ENCODE results near the gene MAX.
A peak's percentile ranks its signal among the peaks of the same experiment; 100 is the strongest.

The MAX gene, protein sequence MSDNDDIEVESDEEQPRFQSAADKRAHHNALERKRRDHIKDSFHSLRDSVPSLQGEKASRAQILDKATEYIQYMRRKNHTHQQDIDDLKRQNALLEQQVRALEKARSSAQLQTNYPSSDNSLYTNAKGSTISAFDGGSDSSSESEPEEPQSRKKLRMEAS

DNA sequence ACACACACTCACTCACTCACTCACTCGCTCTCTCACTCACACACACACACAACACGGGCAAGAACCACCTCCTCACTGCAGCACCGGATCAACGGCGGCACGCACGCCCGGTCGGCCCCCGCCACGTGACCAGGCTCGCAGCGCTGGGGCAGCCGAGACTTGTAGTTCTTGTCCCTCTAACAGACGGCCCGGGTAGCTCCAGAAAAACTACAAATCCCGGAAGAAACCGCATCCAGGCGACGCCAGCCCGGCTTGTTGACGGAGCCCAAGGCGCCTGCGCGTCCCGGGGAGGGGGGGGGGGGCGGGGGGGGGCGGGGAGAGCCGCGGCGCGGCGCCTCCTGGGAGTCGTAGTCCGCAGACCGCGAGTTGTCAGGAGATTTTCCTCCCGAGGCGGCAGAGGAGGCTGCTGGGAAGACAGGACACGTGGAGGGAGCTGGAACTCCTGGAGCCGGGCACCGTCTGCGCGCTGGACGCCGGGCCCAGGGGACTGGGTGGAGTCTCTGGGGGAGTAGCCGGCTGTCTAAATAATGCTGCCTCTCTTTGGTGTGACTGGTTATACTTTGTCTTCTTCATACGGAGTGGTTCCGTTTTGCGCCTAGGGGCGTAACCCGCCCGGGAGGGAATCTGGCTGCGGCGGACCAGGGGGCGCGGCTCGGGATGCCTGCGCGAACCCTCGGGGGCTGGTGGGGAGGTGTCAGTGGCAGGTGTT, at the start of gene MAX:
MAX (minus strand) TSS at position 77 of the 709 bp plus-strand sequence. CDS start 178 bp downstream, outside the sequence.
- DNase-seq (ENCODE audit: low read depth), result peak; percentile 97

DNA sequence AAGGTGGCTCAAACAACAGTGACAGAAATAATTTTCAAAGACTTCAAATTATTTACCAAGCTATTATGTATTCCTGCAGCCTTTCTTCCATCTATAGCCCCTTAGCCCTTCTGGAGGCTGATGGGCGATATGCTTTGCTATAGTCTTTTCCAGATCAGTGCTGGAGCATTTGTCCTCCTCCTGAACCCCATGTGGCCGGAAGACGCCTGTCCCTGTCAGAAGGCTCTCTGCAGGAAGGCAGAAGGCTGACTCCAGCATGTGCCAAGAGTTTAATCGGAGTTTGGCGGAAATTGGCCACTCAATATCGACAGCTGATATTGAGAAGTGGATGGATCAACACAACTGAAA, 49.3 kb upstream of the MAX start:
- no peak for DNase-seq (ENCODE audit: low read depth)

GRCh38 chr14:65150898-65151608, 48.7 kb upstream of the MAX start:
- DNase-seq (ENCODE audit: low read depth), result no peak

DNA sequence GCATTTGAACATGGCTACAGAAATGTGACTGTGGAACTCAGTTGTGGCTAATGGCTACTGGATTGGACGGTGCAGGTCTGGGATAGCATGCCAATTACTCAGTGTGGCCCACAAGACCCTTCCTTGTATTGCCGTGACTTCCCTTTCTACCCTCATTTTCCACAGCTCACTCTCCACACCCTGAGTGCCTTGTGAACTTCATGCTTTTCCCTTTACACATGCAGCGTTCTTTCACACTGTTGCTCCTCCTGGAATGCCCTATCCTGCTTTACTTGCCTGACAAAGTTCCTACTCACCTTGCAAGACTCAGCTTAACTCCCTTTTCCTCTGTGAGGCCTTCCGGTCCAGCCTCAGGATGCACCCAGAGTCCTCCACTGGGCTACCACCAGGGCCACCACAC, 46.8 kb upstream of the MAX start:
- no peak for DNase-seq (ENCODE audit: low read depth)

- no peak for DNase-seq (ENCODE audit: low read depth)
Measured at GRCh38 chr14:65144170-65144569, 41.9 kb upstream of the MAX start.

GRCh38 chr14:65142914-65143625, 40.8 kb upstream of the MAX start:
- no peak for DNase-seq (ENCODE audit: low read depth)

- DNase-seq (ENCODE audit: low read depth), result no peak
Measured at GRCh38 chr14:65142429-65142828, 40.1 kb upstream of the MAX start.

DNA sequence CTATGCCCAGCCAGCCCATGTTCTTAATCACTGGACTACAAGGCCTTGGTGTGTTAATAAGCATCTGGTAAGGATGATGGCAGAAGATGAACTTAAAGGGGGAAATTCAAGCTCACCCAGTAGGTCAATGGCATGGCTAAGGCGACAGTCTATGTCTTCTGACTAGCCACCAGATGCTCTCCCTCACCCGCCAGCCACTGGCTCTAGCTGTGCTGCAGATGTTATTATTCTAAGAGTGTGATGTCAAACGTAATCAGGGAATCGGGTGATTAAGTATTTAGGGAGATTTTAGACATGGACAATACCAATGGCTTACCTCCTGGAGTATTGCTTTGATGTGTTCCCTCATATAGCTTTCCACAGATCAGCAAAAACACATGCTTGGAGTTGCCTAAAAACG, 39.2 kb upstream of the MAX start:
- DNase-seq (ENCODE audit: low read depth), result no peak

DNA sequence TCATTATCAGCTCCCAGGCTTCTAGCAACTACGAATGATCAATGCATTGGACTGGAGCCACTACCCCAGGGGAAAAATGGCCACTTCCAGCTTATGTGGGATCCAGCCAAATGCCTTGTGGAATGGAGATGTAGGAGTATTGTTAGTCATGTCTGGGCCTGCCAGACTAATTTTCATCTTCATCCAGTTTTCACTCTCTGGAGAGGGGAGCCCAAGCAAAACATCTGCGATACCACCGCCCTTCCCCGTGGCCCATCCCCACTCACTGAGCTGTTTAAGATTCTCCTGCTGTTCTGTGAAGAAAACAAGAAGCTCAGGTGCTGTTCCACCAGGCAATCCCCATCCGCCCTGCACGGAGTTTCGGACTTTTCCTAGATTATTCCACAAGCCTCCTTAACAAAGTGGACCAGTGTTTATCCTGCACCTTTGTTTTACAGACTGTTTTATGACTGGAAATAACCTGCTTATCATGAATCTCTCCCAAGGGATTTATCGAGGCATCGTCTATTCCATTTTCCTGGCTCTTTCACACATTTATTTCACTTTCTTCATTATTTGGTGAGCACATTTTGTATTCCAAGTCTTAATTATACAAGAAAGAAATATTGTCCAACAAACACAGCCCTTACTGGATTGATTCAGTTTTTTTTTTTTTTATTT, 35.5 kb upstream of the MAX start:
- peak; percentile 21 for DNase-seq (ENCODE audit: low read depth)

GRCh38 chr14:65134651-65135579, 32.6 kb upstream of the MAX start:
- DNase-seq (ENCODE audit: low read depth), result no peak

DNA sequence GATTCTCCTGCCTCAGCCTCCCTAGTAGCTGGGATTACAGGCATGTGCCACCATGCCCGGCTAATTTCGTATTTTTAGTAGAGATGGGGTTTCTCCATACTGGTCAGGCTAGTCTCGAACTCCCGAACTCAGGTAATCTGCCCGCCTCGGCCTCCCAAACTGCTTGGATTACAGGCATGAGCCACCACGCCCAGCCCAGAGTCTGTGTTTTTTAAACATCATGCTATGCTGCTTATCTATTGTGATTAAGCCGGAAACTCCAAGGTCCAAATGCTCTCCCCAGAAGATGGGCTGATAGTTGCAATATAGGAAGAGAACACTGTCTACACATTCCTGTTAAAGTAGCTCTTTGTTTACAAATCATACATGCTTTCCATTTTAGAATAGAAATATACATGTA, 30.5 kb upstream of the MAX start:
- DNase-seq (ENCODE audit: low read depth), result no peak

DNA sequence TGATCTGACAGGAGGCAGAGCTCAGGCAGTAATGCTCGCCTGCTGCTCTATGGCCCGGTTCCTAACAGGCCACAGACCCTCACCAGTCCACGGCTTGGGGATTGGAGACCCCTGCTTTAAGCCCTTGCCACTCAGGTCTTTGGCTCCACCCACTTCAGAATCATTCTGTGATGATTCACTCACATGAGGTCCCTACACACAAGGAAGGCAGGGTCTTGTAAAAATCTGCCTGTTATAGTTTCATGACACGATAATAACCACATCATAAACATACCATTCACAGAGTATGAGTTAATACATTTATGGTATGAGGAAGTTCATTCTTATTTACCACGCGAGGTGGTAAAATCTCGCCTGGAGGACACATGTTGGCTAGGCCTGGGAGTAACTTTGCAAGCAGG, 29.0 kb upstream of the MAX start:
- no peak for DNase-seq (ENCODE audit: low read depth)

- DNase-seq (ENCODE audit: low read depth), result no peak
Measured at GRCh38 chr14:65128096-65128495, 25.8 kb upstream of the MAX start.

DNA sequence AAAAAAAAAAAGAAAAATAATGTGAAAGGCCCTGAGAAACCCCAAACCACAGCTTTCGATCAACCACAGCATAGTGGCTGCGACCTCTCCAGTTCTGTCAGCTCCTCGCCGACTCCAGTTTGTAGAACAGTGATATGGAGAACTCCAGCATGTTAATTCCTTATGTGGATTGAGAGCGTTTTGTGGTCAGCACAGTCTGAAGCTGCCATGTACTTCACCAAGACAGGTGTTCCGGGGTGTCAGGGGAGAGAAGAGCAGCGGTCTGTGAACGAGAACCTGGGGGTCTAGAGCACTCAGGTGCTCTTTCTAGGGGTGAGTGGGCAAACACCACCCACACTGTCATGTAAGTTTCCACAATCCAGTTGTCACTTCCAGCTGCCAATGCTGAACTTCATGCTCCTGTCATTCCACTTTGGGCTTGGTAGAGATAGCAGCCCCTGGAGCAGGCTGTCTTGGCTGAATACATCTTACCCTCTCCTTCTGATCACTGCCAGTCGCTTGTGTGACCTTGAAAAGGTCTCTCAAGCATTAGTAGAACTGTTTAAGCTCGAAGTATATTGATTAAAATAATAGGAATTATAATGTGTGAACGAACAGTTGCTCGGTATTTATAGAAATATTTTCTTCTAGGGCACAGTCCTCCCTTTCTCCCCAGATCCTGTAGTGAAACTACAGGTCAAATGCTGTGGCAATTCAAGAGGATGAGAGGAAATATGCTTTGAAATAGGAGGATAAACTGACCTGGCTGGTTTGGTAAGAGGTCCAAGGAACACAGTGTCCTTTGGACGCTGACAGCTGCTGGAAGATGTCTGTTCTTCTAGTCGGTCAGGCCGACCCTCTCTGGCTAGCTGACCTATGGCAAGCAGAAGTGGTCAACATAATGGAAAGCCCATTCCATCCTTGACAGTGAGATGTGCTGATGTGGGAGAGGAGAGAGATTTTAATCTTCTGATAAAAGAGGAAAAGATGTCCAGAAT, 15.7 kb upstream of the MAX start:
- DNase-seq (ENCODE audit: low read depth), result no peak

DNA sequence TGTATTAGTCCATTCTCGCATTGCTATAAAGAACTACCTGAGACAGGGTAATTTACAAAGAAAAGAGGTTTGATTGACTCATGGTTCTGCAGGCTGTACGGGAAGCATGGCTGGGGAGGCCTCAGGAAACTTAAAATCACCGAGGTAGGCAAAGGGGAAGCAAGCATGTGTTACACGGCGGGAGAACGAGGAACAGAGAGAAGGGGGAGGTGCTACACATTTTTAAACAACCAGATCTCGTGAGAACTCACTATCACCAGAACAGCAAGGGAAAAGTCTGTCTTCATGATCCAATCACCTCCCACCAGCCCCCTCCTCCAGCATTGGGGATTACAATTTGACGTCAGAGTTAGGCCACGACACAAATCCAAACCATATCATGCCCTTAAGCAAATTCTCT, 13.3 kb upstream of the MAX start:
- no peak for DNase-seq (ENCODE audit: low read depth)

DNA sequence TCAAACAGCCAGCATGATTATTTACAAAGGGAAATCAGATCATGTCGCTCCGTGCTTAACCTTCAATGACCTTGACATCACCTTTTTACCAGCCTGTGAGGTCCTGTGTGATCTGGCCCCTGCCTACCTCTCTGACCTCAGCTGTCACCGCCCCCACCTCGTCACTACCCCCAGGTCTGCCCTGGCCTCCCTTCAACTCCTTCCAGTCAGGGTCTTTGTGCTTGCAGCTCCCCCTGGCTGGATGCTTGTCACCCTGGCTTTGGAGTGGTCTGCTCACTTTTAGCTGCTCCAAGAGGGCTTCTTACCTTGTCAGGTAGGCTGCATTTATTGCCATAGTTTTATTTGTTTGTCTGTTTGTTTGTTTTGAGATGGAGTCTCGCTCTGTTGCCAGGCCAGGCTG, 8.2 kb upstream of the MAX start:
- no peak for DNase-seq (ENCODE audit: low read depth)

DNA sequence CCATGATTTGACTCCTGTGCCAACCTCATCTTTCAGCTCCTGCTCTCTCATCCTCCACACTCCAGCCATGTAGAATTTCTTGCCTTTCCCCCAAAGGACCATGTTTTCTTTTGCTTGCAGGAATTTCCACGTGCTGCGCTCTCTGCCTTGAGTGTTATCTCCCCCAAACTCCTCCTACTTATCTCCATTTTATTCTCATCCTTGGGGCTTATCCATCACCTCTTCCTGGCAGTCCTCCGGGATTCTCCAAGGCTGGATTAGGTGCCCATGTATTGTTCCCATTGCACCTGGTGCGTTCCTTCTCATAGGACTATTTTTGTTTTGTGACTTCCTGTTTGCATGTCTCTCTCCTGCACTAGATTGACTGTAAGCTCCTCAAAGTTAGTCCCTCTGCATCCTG, 7.0 kb upstream of the MAX start:
- no peak for DNase-seq (ENCODE audit: low read depth)

DNA sequence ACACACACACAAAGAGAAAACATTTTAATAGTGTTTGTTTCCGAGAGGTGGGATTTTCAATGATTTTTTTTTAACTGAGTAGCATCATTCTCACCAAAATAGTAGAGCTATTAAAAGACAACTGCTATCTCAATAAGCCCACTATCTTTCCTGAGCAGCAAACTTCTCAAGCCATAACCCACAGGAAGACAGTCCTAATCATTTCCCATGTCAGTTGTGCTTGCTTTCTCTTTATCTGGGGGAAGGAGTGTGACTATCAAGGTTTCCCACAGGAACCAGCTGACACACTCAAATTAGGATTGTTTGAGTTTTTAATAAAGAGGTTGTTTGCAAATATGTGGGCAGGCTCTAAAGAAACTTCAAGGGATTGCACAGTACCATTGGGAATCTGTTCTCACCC, 4.9 kb upstream of the MAX start:
- DNase-seq (ENCODE audit: low read depth), result no peak

DNA sequence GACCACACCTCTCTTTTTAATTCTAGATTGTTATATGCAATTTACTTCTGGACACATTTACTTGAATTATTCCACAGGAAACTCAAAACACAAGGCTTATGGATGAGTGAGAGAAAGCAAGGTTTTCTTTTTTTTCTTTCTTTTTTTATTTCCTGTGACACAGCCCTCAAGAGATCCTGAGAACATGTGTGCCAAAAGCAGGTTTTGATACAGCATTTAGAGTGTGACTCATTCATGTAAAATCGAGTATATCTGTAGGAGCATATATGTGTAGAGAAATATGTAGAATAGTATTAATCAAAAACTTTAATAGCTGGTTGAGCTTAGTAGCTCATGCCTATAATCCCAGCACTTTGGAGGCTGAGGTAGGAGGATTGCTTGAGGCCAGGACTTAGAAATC, 4.4 kb upstream of the MAX start:
- no peak for DNase-seq (ENCODE audit: low read depth)

GRCh38 chr14:65106316-65106715, 4.0 kb upstream of the MAX start:
- no peak for DNase-seq (ENCODE audit: low read depth)

Data from stromal cell of bone marrow (primary cell).